ENCODE data around the gene CACYBP.

Gene CACYBP

GRCh38 chr1:174965362-174966007, 34.3 kb upstream of the CACYBP start:
- Histone ChIP-seq H3K4me1 (ENCODE audit: insufficient read depth, low read length) (peaks cover 2% of the 10 kb centered on the region), H3K4me3 (ENCODE audit: low read length) (no peak overlapping the region), H3K36me3 (ENCODE audit: insufficient read depth, low read length) (no peaks in the 10 kb centered on the region), H3K27me3 (ENCODE audit: insufficient read depth, low read length) (no peaks in the 10 kb centered on the region), H3K9me3 (ENCODE audit: low read length) (no peaks in the 10 kb centered on the region), H2AFZ (ENCODE audit: low read depth, low read length) (no peak overlapping the region)

GRCh38 chr1:174966008-174966572, 33.7 kb upstream of the CACYBP start:
- Histone ChIP-seq H2AFZ (ENCODE audit: low read depth, low read length) (no peak overlapping the region), H3K27me3 (ENCODE audit: insufficient read depth, low read length) (no peaks in the 10 kb centered on the region), H3K4me3 (ENCODE audit: low read length) (no peak overlapping the region), H3K4me1 (ENCODE audit: insufficient read depth, low read length) (peaks cover 2% of the 10 kb centered on the region), H3K9me3 (ENCODE audit: low read length) (no peaks in the 10 kb centered on the region), H3K36me3 (ENCODE audit: insufficient read depth, low read length) (no peaks in the 10 kb centered on the region)

- Histone ChIP-seq H3K4me3 (ENCODE audit: low read length) (no peak overlapping the region), H3K4me1 (ENCODE audit: insufficient read depth, low read length) (peaks cover 2% of the 10 kb centered on the region), H3K9me3 (ENCODE audit: low read length) (no peaks in the 10 kb centered on the region), H2AFZ (ENCODE audit: low read depth, low read length) (no peak overlapping the region), H3K36me3 (ENCODE audit: insufficient read depth, low read length) (no peaks in the 10 kb centered on the region), H3K27me3 (ENCODE audit: insufficient read depth, low read length) (no peaks in the 10 kb centered on the region)
These were observed 31.7 kb upstream of the CACYBP start for GRCh38 chr1:174967845-174968705.

- H2AFZ ChIP-seq (ENCODE audit: low read depth, low read length), result no peak overlapping the region
These were observed 30.9 kb upstream of the CACYBP start for GRCh38 chr1:174968750-174969244.

GRCh38 chr1:174969977-174970376, 29.8 kb upstream of the CACYBP start:
- no peak overlapping the region for H3K4me3 ChIP-seq (ENCODE audit: low read length)
- no peaks in the 10 kb centered on the region for H3K36me3 ChIP-seq (ENCODE audit: insufficient read depth, low read length)
- H3K4me1 ChIP-seq (ENCODE audit: insufficient read depth, low read length), result peaks cover 2% of the 10 kb centered on the region
- H3K27me3 ChIP-seq (ENCODE audit: insufficient read depth, low read length), result no peaks in the 10 kb centered on the region
- no peak overlapping the region for H2AFZ ChIP-seq (ENCODE audit: low read depth, low read length)
- no peaks in the 10 kb centered on the region for H3K9me3 ChIP-seq (ENCODE audit: low read length)

More at GRCh38 chr1:174968750-174969244, 30.9 kb upstream of the CACYBP start:
- peaks cover 2% of the 10 kb centered on the region for H3K4me1 ChIP-seq (ENCODE audit: insufficient read depth, low read length)
- no peaks in the 10 kb centered on the region for H3K36me3 ChIP-seq (ENCODE audit: insufficient read depth, low read length)
- no peaks in the 10 kb centered on the region for H3K9me3 ChIP-seq (ENCODE audit: low read length)
- no peak overlapping the region for H3K4me3 ChIP-seq (ENCODE audit: low read length)
- no peaks in the 10 kb centered on the region for H3K27me3 ChIP-seq (ENCODE audit: insufficient read depth, low read length)

- H3K4me1 ChIP-seq (ENCODE audit: insufficient read depth, low read length), result peaks cover 2% of the 10 kb centered on the region
- no peak overlapping the region for H3K4me3 ChIP-seq (ENCODE audit: low read length)
- no peaks in the 10 kb centered on the region for H3K9me3 ChIP-seq (ENCODE audit: low read length)
- H2AFZ ChIP-seq (ENCODE audit: low read depth, low read length), result no peak overlapping the region
- no peaks in the 10 kb centered on the region for H3K36me3 ChIP-seq (ENCODE audit: insufficient read depth, low read length)
- no peaks in the 10 kb centered on the region for H3K27me3 ChIP-seq (ENCODE audit: insufficient read depth, low read length)
These were observed 28.3 kb upstream of the CACYBP start for GRCh38 chr1:174971466-174971865.

GRCh38 chr1:174971902-174972301, 27.8 kb upstream of the CACYBP start:
- H3K4me1 ChIP-seq (ENCODE audit: insufficient read depth, low read length), result peaks cover 2% of the 10 kb centered on the region
- H3K4me3 ChIP-seq (ENCODE audit: low read length), result no peak overlapping the region
- H2AFZ ChIP-seq (ENCODE audit: low read depth, low read length), result no peak overlapping the region
- no peaks in the 10 kb centered on the region for H3K27me3 ChIP-seq (ENCODE audit: insufficient read depth, low read length)
- H3K36me3 ChIP-seq (ENCODE audit: insufficient read depth, low read length), result no peaks in the 10 kb centered on the region
- H3K9me3 ChIP-seq (ENCODE audit: low read length), result no peaks in the 10 kb centered on the region

GRCh38 chr1:174974711-174975119, 25.0 kb upstream of the CACYBP start:
- H2AFZ ChIP-seq (ENCODE audit: low read depth, low read length), result no peak overlapping the region
- H3K4me3 ChIP-seq (ENCODE audit: low read length), result no peak overlapping the region
- no peaks in the 10 kb centered on the region for H3K36me3 ChIP-seq (ENCODE audit: insufficient read depth, low read length)
- no peaks in the 10 kb centered on the region for H3K27me3 ChIP-seq (ENCODE audit: insufficient read depth, low read length)
- no peaks in the 10 kb centered on the region for H3K4me1 ChIP-seq (ENCODE audit: insufficient read depth, low read length)
- no peaks in the 10 kb centered on the region for H3K9me3 ChIP-seq (ENCODE audit: low read length)

GRCh38 chr1:174975764-174976163, 24.0 kb upstream of the CACYBP start:
- H3K36me3 ChIP-seq (ENCODE audit: insufficient read depth, low read length), result no peaks in the 10 kb centered on the region
- H3K27me3 ChIP-seq (ENCODE audit: insufficient read depth, low read length), result no peaks in the 10 kb centered on the region
- H3K9me3 ChIP-seq (ENCODE audit: low read length), result no peaks in the 10 kb centered on the region
- no peak overlapping the region for H2AFZ ChIP-seq (ENCODE audit: low read depth, low read length)
- H3K4me3 ChIP-seq (ENCODE audit: low read length), result no peak overlapping the region
- H3K4me1 ChIP-seq (ENCODE audit: insufficient read depth, low read length), result no peaks in the 10 kb centered on the region

- Histone ChIP-seq H3K4me1 (ENCODE audit: insufficient read depth, low read length) (no peaks in the 10 kb centered on the region), H3K4me3 (ENCODE audit: low read length) (no peak overlapping the region)
These were observed 23.2 kb upstream of the CACYBP start for GRCh38 chr1:174976436-174977108.

GRCh38 chr1:174982971-174983689, 16.6 kb upstream of the CACYBP start:
- Histone ChIP-seq H3K27me3 (ENCODE audit: insufficient read depth, low read length) (no peaks in the 10 kb centered on the region), H3K4me1 (ENCODE audit: insufficient read depth, low read length) (no peaks in the 10 kb centered on the region), H2AFZ (ENCODE audit: low read depth, low read length) (no peak overlapping the region), H3K9me3 (ENCODE audit: low read length) (no peaks in the 10 kb centered on the region), H3K36me3 (ENCODE audit: insufficient read depth, low read length) (no peaks in the 10 kb centered on the region), H3K4me3 (ENCODE audit: low read length) (no peak overlapping the region)

More at GRCh38 chr1:174976436-174977108, 23.2 kb upstream of the CACYBP start:
- Histone ChIP-seq H3K36me3 (ENCODE audit: insufficient read depth, low read length) (no peaks in the 10 kb centered on the region), H3K9me3 (ENCODE audit: low read length) (no peaks in the 10 kb centered on the region), H2AFZ (ENCODE audit: low read depth, low read length) (no peak overlapping the region), H3K27me3 (ENCODE audit: insufficient read depth, low read length) (no peaks in the 10 kb centered on the region)

- Histone ChIP-seq H3K27me3 (ENCODE audit: insufficient read depth, low read length) (no peaks in the 10 kb centered on the region), H3K4me1 (ENCODE audit: insufficient read depth, low read length) (no peaks in the 10 kb centered on the region), H3K9me3 (ENCODE audit: low read length) (no peaks in the 10 kb centered on the region), H2AFZ (ENCODE audit: low read depth, low read length) (no peak overlapping the region), H3K36me3 (ENCODE audit: insufficient read depth, low read length) (no peaks in the 10 kb centered on the region), H3K4me3 (ENCODE audit: low read length) (no peak overlapping the region)
These were observed 14.8 kb upstream of the CACYBP start for GRCh38 chr1:174984952-174985351.

All from neuron (in vitro differentiated cells).